Embryonic facial prominence (tissue), 1 donor: ENCODE data around the gene CHCHD5.
"Not testable (repeated sequence)": the region's sequence is repeated elsewhere in the genome, so short reads cannot be mapped to it uniquely, and the experiment has no call there.

ENCODE experiments used
- DNase-seq: peaks from one replicate; pipeline ENCODE4 v3.0.0-alpha.2; 2016; ENCODE audit errors: extremely low spot score

CHCHD5 gene, protein sequence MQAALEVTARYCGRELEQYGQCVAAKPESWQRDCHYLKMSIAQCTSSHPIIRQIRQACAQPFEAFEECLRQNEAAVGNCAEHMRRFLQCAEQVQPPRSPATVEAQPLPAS

GRCh38 chr2:112584134-112584890, at the start of gene CHCHD5:
Gene CHCHD5, plus strand, starts transcription at chr2:112584609. Its CDS starts 39 bp downstream, at chr2:112584648.
- peak; percentile 96 for DNase-seq

- DNase-seq = no peak
Measured at GRCh38 chr2:112534826-112535225, 49.6 kb upstream of the CHCHD5 start.

GRCh38 chr2:112536665-112537064, 47.7 kb upstream of the CHCHD5 start:
- DNase-seq = not testable (repeated sequence)

- DNase-seq = no peak
Measured at GRCh38 chr2:112539306-112539705, 45.1 kb upstream of the CHCHD5 start.

- DNase-seq = no peak
Measured at GRCh38 chr2:112540906-112541305, 43.5 kb upstream of the CHCHD5 start.

DNA sequence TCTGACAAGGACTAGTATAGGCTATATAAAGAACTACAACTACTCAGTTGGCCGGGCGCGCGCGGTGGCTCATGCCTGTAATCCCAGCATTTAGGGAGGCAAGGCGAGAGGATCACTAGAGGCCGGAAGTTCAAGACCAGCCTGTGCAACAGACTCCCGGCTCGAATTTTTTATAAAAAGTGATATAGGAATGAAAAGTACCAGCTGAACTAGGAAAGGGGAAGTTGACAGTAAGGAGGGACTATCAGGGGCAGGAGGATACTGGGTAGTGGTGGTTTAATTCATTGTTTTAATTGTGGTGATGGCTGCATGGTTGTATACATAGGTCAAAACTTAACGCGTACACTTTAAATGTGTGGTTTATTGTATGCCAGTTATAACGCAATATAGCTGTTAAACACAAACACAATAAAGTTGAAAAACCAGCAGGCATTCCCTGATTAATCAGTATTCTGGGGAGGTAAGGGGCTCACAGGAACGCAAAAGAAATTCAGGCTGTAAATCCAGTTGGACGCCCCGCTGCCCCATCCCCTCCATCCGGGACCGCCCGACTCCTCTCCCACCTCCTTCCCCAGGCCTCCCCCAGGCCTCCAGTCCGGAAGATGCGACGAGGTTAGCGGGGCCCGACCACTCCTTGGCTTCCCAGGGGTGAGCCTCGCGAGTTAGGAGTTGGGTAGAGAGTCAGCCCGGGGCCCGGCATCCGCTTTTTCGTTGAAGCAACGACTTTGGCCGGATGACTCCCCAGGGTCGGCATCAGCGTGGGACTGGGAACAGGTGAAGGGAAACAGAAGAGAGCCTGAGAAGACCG, 42.9 kb upstream of the CHCHD5 start:
- no peak for DNase-seq

GRCh38 chr2:112542123-112542983, 42.1 kb upstream of the CHCHD5 start, which contains the start of gene POLR1B:
Gene POLR1B, plus strand, starts transcription at chr2:112542465. Its CDS starts 30 bp downstream, at chr2:112542495.
- DNase-seq = peak; percentile 46

DNA sequence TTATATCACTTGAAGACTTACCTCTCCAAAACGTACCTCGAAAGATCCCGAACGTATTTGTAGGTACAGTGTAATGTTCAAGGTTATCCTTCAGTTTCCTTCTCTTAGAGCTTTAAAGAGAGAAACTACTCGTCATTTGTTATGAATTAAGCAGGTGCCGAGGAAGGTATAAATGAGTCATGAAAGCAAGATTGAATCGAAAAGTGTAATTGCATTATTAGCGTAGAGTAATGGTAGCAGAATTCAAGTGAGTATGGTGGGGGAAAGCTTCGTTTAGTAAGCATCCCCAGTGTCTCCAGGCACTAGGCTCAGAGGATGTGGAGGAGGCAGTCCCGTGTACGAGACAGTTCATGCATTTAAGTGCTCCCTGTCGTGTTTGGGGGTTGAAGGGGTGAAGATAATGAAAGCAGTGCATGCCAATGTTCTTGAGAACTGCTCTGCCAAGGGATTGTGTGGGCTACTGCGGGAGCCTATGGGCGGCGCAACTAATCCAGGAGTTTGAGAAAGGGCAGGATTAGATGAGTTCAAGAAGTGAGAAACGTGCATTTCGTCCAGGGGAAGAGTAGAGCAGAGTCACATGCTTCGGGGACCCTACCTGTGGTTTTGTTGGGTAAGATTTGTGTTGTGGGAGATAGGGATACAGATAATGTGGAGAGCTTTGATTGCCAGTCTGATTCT, 41.3 kb upstream of the CHCHD5 start:
- no peak for DNase-seq

DNA sequence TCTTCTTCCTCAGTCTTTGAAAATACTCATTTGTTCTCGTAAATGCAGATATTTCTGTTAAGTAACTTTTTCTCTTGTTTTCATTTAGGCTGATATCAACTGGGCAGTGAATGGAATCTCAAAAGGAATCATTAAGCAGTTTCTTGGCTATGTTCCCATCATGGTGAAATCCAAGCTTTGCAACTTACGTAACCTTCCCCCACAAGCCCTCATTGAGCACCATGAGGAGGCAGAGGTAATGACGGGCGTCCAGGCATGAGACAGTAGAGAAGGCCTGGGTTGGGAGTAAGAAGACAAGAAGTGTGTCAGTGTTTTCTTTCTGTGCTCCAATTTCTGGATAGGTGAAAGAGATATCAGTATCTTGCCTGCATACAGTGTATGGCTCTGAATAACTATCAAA, 37.1 kb upstream of the CHCHD5 start:
- DNase-seq = no peak

GRCh38 chr2:112548980-112549379, 35.4 kb upstream of the CHCHD5 start:
- no peak for DNase-seq

GRCh38 chr2:112566104-112566503, 18.3 kb upstream of the CHCHD5 start:
- no peak for DNase-seq

DNA sequence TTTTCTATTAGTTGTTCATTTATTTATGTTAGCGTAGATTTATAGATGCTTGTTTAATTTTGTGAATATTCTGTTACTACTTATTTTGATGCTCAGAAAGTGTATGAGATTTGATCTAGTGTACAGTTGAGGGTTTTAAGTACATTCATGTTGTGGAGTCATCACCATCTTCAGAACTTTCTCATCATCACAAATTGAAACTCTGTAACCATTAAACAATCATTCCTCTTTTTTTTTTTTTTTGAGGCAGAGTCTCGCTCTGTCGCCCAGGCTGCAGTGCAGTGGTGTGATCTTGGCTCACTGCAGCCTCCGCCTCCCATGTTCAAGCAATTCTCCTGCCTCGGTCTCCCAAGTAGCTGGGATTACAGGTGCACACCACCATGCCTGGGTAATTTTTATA, 17.9 kb upstream of the CHCHD5 start:
- DNase-seq = not testable (repeated sequence)

DNA sequence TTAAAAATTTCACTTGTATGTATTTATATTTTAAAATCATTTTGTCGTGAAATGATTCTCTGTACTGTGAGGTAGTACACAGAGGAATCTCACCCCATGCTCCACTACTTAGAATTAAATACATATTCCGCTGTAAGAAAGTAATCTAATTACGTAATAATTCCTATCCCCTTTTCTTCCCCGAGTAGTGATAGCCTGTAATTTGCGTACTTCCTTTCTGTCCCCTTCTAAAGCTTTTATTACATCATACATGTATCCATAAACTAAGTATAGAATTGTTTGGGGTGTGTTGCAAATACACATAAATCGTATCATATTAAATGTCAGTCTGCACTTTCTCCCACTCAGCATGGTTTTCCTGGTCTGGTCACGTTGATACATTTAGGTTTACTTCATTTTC, 12.4 kb upstream of the CHCHD5 start:
- DNase-seq = no peak

DNA sequence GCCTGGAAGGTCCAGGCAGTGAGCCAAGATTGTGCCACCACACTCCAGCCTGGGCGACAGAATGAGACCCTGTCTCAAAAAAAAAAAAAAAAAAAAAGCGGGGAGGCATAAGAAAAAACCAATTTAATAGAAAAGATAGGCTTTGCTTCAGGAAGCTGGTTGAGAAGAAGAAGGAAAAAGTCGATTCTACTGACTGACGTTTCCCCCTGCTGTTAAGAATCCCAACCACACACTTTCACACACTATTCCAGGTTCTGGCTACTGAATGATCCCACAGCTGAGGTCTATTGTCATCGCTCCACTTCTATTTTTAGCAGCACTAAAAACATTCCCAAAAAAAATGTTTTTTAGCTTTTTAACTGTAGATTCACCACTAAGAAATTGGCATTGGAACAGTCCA, 6.7 kb upstream of the CHCHD5 start:
- no peak for DNase-seq

GRCh38 chr2:112579241-112579640, 5.2 kb upstream of the CHCHD5 start:
- no peak for DNase-seq

GRCh38 chr2:112580084-112580483, 4.3 kb upstream of the CHCHD5 start:
- DNase-seq = no peak

DNA sequence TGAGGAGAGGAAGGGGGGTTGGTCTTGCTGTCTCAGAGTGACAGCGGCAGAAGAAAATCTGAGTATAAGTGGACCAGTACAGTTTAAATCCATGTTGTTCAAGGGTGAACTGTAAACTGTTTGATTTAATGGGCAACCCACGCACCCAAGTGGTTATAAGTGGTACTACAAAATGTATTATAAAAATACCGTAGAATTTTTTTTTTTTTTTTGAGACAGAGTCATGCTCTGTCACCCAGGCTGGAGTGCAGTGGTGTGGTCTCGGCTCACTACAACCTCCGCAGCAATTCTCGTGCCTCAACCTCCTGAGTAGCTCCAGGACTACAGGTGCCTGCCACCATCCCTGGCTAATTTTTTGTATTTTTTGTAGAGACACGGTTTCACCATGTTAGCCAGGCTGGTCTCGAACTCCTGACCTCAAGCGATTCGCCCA, 2.1 kb upstream of the CHCHD5 start:
- DNase-seq = peak; percentile 34

- DNase-seq = no peak
Measured at GRCh38 chr2:112583497-112584133, 794 bp upstream of the CHCHD5 start.

GRCh38 chr2:112584891-112585250, 462 bp downstream of the CHCHD5 start:
- no peak for DNase-seq

DNA sequence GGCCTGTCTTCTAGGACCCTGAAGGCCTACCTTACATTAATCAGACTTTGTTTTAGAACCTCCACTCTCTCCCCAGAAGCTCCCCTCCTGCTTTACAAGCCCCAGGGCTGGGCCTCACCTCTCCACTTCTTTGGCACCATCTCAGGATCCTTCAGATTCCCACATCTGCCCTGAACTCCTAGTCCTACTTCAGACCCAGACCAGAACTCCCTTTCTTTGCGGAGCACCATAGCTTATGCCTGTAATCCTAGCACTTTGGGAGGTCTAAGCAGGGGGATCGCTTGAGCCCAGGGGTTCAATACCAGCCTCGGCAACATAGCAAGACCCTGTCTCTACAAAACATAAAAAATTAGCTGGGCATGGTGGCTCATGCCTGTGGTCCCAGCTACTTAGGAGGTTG, 991 bp downstream of the CHCHD5 start:
- DNase-seq = no peak
